Testis (tissue), 2 donors: ENCODE measurements around the gene PNO1.

ENCODE experiments used
- POLR2A ChIP-seq: fragments of 450-650 bp; IDR thresholded peaks from one replicate; pipeline ENCODE4 v1.6.1; 2017; ENCODE audit warnings: antibody characterized with exemption, mild to moderate bottlenecking, moderate library complexity
- TF ChIP-seq, protein P1 (sequence below), 3 experiments: fragments of 450-650 bp in 2 of 3; fragments of 200-600 bp in 1 of 3; sonication (generic) in 1 of 3; IDR thresholded peaks; one replicate each; pipeline ENCODE4 v1.5.1; 2016 to 2019; ENCODE audit warnings: antibody characterized with exemption in 3 of 3, mild to moderate bottlenecking in 2 of 3, moderate library complexity in 1 of 3

- TF ChIP-seq, protein P1, sequence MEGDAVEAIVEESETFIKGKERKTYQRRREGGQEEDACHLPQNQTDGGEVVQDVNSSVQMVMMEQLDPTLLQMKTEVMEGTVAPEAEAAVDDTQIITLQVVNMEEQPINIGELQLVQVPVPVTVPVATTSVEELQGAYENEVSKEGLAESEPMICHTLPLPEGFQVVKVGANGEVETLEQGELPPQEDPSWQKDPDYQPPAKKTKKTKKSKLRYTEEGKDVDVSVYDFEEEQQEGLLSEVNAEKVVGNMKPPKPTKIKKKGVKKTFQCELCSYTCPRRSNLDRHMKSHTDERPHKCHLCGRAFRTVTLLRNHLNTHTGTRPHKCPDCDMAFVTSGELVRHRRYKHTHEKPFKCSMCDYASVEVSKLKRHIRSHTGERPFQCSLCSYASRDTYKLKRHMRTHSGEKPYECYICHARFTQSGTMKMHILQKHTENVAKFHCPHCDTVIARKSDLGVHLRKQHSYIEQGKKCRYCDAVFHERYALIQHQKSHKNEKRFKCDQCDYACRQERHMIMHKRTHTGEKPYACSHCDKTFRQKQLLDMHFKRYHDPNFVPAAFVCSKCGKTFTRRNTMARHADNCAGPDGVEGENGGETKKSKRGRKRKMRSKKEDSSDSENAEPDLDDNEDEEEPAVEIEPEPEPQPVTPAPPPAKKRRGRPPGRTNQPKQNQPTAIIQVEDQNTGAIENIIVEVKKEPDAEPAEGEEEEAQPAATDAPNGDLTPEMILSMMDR (IDR thresholded peaks at IDR 0.05) = no peak
- no peak for TF ChIP-seq POLR2A
Measured at GRCh38 chr2:68158134-68158447, 403 bp downstream of the PNO1 start.
